AG08396 (cell line): Measurements from ENCODE around the gene DYRK3.

Experiments used
- DNase-seq: peaks from one replicate; pipeline ENCODE4 v3.0.0; 2012; ENCODE audit warnings: low spot score, mixed read lengths

The DYRK3 gene

DNA sequence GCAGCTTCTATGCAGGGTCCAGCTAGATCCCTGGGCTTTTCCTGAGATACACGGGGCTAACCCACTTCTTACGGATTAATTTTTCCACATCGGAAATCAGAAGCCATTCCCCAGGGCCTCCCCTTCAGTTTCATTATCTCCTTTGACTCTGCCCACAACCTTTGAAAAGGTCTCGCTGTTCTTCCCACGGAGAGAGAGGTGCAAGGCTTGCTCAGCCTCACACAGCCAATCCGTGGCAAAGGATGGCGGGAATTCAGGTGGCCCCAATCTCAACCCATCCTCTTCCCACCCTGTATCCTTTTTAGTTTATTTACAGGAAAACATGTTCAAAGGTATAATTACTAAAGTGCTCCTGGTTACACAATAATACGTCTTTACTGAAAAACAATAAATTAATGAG, 48.7 kb downstream of the DYRK3 start:
- DNase-seq: no peak

DNA sequence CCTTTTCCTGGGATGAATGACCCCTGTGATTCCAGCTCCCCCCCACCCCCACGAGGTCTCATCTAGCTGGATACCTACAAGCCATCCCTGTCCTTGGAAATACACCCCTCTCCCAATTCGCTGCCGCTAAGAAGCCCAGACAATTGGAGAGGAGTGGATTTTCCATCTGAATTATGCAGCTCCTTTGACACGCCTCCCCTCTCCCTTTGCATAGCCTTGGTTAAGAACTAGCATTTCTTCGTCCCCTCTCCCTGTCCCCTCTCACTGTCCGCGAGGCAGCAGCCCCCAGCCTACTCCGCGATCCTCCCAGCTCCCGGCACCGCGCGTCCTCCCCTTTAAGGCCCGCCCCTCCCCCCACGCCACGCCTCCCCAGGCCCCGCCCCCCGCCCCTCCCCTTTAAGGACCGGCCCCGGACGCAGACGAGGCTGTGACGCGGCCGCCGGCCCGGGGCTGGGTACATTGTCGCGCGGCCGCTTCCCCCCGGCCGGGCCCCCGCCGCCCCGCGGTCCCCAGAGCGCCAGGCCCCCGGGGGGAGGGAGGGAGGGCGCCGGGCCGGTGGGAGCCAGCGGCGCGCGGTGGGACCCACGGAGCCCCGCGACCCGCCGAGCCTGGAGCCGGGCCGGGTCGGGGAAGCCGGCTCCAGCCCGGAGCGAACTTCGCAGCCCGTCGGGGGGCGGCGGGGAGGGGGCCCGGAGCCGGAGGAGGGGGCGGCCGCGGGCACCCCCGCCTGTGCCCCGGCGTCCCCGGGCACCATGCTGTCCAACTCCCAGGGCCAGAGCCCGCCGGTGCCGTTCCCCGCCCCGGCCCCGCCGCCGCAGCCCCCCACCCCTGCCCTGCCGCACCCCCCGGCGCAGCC, 49.4 kb downstream of the DYRK3 start, which contains the start of gene MAPKAPK2:
Gene MAPKAPK2, plus strand, starts transcription at position 428 of the 856 bp plus-strand sequence. Its CDS starts 325 bp downstream, at position 753.
- DNase-seq: peak; percentile 96

DNA sequence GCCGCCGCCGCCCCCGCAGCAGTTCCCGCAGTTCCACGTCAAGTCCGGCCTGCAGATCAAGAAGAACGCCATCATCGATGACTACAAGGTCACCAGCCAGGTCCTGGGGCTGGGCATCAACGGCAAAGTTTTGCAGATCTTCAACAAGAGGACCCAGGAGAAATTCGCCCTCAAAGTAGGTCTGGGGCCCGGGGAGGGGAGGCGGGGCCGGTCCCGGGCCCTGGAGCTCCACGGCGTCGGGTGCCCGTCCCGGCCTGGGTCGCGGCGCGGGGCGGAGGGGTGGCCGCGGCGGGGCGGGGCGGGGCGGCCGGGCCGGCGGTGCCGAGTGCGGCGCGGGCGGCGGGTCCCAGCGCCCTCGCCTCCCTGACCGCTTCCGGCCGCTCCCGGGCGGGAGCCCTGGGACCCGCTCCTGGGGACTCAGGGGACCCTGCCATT, 50.0 kb downstream of the DYRK3 start:
- peak; percentile 72 for DNase-seq

DNA sequence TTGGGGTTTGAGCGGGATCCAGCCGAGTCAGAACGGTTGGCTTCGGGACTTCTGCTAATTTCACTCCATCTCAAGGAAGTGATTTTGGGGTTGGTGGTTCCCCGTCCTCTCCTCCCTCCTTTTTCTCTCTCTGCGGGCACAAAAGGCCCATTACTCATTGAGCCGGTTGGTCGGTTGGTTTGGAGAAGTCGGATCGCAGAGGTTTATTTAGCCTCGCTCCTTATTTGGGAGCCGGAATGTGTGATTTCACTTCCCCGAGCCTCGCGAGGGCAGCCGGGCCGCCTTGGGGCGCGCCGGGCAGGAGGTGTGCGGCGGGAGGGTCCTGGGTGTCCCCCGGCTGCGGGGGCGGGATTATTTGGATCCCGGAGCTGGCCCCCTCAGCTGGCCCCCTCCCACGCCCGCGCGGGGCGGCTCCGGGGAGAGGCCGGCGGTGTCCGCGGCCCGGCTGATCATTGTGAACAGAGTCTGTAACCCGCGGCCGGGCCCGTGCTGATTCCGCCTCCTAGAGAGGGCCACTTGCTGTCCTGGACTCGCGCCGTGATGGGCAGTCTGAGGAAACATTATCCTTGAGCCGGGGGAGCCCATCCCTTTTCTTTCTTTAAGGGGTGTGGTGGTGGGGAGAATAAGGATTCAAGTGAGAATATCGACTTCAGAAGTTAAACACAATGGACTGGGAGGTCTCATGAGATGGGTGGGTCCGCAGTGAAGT, 50.6 kb downstream of the DYRK3 start:
- DNase-seq: peak; percentile 90

DNA sequence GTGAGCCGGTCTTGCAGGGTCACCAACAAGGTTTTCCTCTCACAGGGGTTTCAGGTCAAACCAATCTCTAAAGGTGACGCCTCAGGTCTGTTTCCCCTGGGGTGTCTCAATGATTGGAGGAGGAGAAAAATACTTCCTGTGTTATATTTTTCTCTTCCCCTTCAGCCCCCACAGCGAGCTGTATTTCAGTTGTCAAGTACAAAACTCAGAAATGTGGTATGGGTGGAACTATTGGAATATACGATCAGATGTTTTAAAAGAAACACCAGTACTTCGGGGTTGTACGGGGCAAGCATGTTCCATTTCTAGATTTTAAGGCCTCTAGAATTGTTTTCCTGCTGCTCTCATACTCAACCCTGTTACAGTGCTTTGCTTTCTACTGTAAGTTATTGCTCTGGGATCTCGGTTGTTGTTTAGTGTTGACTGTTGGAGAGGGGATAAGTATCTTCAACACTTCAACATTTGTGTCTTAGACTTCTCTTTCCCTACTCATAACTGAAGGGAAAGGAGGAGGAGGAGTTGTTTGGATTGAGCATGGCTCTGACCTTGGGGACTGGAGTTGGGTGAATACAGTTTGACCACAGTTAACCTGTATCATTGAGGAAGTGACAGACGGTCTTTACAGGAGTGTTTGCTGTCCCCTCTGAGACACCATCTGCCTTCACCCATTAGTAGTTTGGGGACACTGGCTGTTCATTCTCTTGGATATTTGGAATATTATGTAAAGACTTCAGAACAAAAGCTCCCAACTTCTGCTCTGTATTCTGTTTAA, 51.3 kb downstream of the DYRK3 start:
- no peak for DNase-seq

DNA sequence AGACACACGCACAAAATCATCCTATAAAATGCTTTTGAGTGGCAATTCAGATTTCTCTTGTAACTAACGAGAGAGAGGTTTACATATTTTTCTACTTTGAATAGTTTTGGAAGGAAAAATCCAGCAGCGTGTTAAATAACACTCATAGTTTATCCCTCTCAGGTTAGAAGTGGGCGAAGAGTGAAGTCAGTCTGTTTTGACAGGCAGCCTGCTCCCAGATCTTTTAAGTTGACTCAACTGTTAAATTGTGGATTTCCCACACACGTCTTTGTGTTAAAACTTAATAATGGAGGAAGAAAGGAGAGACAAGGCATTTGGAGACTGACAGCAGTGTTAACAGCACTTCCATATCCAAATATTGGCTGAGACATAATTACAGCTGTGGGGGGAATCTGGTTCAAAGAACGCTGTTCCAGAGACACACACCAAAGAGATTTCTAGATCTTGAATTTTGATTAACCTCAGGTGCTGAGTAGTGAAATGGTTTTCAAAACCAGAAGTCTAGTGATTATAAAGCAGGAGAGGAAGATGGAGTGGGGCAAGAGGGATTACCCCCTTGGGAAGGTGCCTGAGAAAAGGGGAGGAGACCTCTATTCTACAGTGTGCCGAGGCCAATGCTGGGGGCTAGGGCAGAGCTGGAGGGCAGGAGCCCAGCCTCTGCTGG, 52.0 kb downstream of the DYRK3 start:
- no peak for DNase-seq

DNA sequence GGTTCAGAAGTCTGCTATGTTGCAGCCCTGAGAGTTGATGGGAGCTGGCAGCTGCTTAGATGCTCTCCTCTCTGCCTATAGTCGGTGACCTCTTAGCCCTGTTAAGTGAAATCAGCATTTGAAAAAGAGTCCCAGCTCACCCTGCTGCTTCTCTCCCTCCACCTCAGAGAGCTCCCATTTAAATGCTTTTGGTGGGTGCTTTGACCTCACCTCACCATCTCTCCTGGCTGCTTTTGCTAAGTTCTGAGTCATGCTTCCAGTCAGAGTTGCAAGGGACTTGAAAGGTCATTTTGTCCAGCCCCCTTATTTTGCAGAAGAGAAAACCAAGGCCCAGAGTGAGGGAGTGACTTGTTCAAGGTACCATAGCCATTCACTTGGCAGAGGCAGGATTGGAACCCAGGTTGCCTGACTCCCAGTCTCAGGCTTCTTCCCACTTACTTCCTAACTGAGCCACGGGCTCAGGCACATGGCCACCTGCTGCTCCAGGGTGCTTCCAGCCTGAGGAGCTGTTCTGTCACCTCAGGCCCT, 52.6 kb downstream of the DYRK3 start:
- DNase-seq: no peak

DNA sequence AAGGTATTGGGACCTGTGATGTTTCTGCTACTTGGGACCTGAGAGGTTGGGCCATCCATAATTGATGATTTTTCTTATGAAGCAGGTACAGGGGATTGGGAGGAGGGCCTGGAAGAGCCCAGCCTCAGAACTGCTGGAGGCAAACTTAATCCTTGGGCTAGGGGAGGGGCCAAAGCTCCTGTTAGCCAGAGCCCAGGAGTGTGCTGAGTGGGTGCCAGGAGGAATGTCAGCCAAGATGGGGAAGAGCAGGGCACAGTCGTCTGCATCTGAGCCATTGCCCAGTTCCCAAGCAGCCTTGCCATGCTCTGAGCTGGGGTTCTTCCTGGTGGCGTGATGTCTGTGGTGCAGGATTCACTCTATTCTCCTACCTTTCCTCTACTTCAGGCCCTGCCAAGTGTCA, 55.2 kb downstream of the DYRK3 start:
- DNase-seq: no peak

DNA sequence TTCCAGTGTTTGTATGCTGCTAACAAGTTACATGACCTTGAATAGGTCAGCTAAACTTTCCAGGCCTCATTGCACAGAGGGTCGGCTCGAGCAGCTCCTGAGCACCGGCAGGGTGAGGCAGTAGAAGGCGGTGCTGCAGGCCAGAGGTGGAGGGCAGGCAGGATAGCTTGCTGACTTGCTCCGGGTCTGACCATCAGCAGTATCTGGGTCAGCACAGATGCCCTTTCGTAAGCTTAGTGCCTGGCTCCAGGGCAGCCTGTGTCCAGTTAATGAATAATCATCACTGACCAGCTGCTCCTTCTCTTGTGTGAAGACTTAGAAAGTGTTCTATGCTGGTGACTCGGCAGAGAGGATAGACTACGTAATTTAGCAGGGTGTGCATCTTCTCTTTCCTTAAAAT, 56.3 kb downstream of the DYRK3 start:
- DNase-seq: no peak

DNA sequence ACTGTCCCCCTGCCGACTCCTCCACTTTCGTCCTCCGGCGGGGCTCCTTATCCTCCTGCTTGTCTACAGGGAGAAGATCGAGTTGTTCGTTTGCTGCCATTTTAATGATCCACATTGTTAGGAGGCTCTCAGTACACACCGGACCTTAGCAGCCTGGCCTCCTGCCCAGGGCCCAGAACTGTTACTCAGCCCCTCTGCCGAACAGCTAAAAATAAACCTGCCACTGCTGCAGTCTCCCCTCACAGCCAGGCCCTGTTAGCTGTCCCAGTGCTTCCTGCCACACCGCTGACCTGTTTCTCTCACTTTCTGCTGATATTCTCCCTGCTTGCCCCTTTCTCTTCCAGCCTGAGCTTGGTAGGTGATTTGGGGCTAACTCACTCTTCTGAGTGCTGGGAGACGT, 57.7 kb downstream of the DYRK3 start:
- peak; percentile 79 for DNase-seq

DNA sequence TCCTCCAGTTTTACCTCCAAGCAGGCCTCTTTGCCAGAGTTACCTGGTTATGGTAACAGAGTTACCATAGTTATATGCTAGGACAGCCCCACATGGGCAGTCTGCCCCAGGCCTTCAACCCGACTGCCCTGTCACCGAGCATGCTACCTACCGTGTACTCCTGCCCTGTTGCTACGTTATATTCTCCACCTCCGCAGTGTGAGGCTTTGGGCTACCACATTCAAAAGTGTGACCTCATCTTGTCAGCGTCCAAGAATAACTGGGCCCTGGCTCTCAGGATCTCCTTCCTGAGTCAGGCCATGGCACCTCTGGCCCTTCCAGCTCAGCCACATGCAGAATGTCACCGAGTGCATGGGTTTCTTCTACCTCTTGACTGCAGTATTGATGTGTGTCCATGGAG, 58.3 kb downstream of the DYRK3 start:
- no peak for DNase-seq

DNA sequence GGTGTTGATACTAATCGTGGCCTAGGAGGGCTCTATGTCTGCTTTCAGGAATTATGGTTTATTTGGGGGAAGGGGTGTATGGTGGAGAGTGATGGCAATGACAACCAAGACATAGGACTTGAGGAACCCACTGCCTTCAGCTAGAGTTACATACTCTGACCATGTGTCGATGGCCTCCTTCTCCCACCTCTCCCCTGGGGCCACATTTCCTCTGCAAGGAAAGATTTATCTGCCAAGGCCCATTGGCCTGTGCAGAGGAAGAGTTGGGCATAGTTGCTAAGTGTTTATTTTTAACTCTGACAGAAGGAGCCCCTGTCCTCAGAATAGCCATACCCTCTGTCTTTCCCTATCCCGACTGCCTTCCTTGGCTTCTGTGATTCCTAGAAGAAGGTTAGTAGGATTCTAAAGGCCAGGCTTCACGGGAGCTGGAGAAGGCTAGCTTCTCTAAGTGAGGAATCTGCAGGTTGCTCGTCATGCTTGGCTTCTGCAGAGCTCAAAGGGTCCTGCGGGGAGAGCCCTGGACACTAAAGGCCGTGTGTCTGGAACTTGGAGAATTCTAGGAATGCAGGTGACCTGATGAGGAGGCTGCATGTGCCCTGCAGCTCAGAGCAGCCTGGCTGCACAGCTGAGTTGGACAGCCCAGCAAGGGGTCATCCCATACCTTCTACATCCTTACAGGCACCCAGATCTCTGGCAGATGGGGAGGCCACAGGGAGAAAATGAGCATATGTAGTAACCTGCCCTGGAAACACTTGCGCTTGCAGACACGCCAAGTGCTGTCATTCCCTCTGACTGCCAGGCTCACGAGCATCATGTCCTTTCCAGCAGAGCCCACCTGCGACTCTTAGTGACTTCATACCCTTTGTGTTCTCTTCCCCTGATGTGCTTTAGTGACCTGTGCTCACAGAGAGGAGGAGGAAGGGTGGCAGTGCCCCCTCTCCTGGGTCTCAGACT, 59.1 kb downstream of the DYRK3 start:
- DNase-seq: no peak

DNA sequence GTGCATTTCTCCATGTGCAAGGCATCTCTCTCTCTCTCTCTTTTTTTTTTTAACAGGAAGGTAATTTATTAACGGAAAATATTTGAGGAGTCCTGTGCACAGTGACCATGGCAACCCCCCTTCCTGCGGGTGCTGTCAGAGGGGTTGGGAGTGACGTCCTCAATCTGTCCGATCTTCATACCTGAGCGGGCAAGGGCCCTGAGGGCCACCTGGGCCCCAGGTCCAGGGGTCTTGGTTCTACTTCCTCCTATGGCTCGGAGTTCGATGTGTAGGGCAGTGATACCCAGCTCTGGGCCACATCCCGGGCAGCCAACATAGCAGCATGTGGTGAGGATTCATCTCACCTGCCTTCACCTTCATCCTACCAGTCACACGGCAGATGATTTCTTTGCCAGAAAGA, 60.4 kb downstream of the DYRK3 start:
- DNase-seq: no peak

DNA sequence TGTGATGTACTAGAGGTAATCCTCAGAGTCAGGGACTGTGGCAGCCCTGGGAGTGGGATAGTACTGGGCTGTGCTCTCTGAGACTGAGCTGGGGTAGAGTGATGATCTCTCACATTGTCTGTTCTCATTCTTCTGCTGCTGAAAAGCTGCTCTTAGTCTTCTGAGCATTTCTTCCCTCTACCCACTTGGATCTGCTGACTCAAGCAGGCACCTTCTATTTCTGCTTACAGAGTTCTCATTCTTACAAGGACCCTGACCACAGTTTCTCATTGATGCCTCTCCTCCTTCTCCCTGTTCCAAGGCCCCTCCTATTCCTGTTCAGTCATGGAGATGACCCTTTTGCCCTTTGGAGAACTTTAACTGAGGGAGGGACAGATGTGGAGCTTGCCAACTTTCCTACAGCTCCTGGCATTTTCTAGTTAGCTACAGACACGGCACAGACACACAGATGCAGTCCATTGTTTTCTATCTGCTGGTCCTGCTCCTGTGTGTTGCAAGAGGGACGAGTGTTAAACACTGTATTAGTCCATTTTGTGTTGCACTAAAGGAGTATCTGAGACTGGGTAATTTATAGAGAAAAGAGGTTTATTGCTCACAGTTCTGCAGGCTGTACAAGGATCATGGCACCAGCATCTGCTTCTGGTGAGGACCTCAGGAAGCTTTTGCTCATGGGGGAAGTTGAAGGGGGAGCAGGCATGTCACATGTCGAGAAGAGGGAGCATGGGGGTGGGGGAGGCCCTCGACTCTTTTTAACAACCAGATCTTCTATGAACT, 61.7 kb downstream of the DYRK3 start:
- no peak for DNase-seq

DNA sequence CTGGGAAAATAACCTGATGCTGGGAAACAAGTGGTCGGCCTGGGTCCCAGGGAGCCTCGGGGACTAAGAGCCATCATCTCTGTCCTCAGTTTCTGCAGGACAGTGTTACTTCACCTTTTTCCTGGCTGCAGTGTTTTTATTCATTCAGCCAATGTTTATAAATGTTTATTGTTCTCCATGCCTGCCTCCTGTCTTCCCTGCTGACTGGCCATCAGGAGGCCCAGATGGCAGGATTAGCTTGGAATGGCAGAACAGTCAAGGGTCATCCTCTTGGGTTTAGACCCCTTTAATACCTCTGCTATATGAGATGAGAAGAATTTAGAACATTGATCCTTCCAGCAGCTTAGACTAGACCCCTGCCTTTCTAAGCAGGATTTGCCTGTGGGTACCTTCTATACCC, 62.7 kb downstream of the DYRK3 start:
- DNase-seq: no peak
